Lower lobe of right lung (tissue), 2 donors: ENCODE measurements around the gene CCDC180. TPM values are rescaled to one million over a fixed set of nuclear protein-coding genes. Genes with fewer than 3 reads are reported as not detected.
A peak's percentile ranks its signal among the peaks of the same experiment; 100 is the strongest.

ENCODE experiments used
- ATAC-seq, 2 donors: fragments of 200-7000 bp; cut with Tn5 transposase; one replicate each; pipeline ENCODE4 v1.9.1; 2020 to 2022; ENCODE audit warnings: mild to moderate bottlenecking in 2 of 2, moderate library complexity in 2 of 2
- DNase-seq: peaks from one replicate; pipeline ENCODE4 v3.0.0-alpha.2; 2020
- H3K27ac ChIP-seq: fragments of 200-600 bp; one replicate; pipeline ENCODE4 v1.8.0; 2022
- H3K27me3 ChIP-seq: fragments of 200-600 bp; one replicate; pipeline ENCODE4 v1.8.0; 2022; ENCODE audit warnings: low read depth
- H3K36me3 ChIP-seq: fragments of 200-600 bp; one replicate; pipeline ENCODE4 v1.8.0; 2022; ENCODE audit warnings: mild to moderate bottlenecking
- H3K4me1 ChIP-seq: fragments of 200-600 bp; one replicate; pipeline ENCODE4 v1.8.0; 2022
- H3K4me3 ChIP-seq: fragments of 200-600 bp; one replicate; pipeline ENCODE4 v1.8.0; 2022; ENCODE audit warnings: mild to moderate bottlenecking
- H3K9me3 ChIP-seq: fragments of 200-600 bp; one replicate; pipeline ENCODE4 v1.8.0; 2022
- intact Hi-C: fragments of 100-400 bp; cut with DNase I; formaldehyde crosslinking; loops from one replicate; pipeline ENCODE4 v1.11.0; 2022
- total RNA-seq: library from RNA; stranded (reverse); fragmentation: NEBNext Ultra II Directional; extraction: Animal tissue kit (Norgen Biotek cat#: 25700); gene quantifications from one replicate; pipeline ENCODE4 v1.2.1, GENCODE V29; 2021
- TF ChIP-seq, protein P1 (sequence below): fragments of 200-600 bp; IDR thresholded peaks from one replicate; pipeline ENCODE4 v1.8.0; 2022; ENCODE audit warnings: antibody characterized with exemption, mild to moderate bottlenecking
- donor health status: DM: no; HTN: yes; CAD: no; lungs with severe emphysema.

Gene CCDC180
- total RNA-seq, 1 donor from 2014 or later: 11.3 TPM

DNA sequence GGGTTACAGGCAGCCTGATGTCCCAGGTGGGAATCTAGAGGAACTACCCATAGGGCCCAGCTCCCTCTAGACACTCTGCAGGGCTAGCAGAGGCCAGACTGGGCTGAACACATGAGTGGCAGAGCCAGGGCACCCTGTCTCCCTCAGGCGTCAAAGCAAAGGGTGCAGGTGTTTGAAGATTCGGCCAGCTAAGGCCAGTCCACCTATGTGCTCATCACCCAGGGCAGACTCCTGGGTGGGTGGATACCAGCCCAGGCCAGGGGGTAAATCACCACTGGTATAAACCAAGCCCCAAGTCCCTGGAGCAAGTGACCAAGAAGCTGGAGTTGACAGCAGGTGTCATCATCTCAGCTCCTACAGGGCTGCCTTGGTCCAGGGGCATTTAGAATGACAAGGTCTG lies 3.4 kb downstream of the CCDC180 start:
- DNase-seq (no peak), ATAC-seq (no peak)
- peaks cover 23% of the 10 kb centered on the region for H3K36me3 ChIP-seq
- no peaks in the 10 kb centered on the region for H3K9me3 ChIP-seq
- intact Hi-C loops: no loop called here
- no peak overlapping the region for H3K4me3 ChIP-seq
- no peaks in the 10 kb centered on the region for H3K27me3 ChIP-seq
- TF ChIP-seq, protein P1, sequence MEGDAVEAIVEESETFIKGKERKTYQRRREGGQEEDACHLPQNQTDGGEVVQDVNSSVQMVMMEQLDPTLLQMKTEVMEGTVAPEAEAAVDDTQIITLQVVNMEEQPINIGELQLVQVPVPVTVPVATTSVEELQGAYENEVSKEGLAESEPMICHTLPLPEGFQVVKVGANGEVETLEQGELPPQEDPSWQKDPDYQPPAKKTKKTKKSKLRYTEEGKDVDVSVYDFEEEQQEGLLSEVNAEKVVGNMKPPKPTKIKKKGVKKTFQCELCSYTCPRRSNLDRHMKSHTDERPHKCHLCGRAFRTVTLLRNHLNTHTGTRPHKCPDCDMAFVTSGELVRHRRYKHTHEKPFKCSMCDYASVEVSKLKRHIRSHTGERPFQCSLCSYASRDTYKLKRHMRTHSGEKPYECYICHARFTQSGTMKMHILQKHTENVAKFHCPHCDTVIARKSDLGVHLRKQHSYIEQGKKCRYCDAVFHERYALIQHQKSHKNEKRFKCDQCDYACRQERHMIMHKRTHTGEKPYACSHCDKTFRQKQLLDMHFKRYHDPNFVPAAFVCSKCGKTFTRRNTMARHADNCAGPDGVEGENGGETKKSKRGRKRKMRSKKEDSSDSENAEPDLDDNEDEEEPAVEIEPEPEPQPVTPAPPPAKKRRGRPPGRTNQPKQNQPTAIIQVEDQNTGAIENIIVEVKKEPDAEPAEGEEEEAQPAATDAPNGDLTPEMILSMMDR: no peak
- peaks cover 16% of the 10 kb centered on the region for H3K4me1 ChIP-seq
- no peak overlapping the region for H3K27ac ChIP-seq

DNA sequence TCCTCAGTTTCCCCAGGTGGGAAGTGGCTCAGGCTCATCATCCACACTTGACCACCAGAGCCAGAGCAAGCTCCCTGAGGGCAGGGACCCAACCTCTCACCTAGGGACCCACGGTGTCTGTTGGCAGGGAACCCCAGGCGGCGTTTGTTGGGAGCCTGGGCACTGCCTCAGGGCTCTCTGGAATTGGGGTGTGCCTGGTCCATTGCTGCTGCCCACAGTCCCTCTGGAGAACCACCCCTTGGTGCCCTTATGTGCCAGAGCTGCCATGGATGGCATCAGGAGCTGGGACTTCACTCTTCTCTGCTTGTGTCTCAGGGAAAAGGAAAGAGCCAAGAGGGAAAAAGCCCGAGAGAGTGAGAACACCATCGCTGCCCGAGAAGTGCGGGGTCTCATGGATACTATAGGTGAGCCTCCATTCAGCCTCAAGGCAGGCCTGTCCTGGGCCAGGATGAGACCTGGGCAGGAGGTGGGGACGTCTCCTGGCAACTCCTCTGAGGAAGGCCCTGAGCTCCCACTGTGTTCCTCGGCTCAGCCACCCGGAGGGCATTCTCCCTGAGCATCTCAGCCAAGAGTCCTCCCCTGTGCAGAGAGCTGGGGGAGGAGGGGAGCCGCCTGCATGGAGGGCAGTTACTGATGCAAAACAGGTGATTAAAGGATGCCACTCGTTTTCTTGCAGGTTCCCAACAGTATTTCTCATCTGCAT lies 4.5 kb downstream of the CCDC180 start:
- no peaks in the 10 kb centered on the region for H3K9me3 ChIP-seq
- peaks cover 25% of the 10 kb centered on the region for H3K36me3 ChIP-seq
- TF ChIP-seq, protein P1: no peak
- ATAC-seq: no peak
- peaks cover 15% of the 10 kb centered on the region for H3K4me1 ChIP-seq
- no peaks in the 10 kb centered on the region for H3K27me3 ChIP-seq
- intact Hi-C loops: no loop called here
- no peak for DNase-seq
- H3K27ac ChIP-seq: no peak overlapping the region
- H3K4me3 ChIP-seq: no peak overlapping the region

GRCh38 chr9:97312556-97312955 lies 5.1 kb downstream of the CCDC180 start:
- Histone ChIP-seq H3K4me3 (no peak overlapping the region), H3K27me3 (no peaks in the 10 kb centered on the region), H3K36me3 (peaks cover 30% of the 10 kb centered on the region), H3K27ac (no peak overlapping the region), H3K4me1 (peaks cover 9% of the 10 kb centered on the region), H3K9me3 (no peaks in the 10 kb centered on the region)
- no peak for DNase-seq
- intact Hi-C loops: no loop called here
- ATAC-seq: no peak
- TF ChIP-seq, protein P1: no peak

GRCh38 chr9:97313243-97313642 lies 5.8 kb downstream of the CCDC180 start:
- ATAC-seq (peak; percentile 75 to 79), DNase-seq (no peak)
- Histone ChIP-seq H3K4me1 (peaks cover 7% of the 10 kb centered on the region), H3K27ac (no peak overlapping the region), H3K9me3 (no peaks in the 10 kb centered on the region), H3K27me3 (no peaks in the 10 kb centered on the region), H3K4me3 (no peak overlapping the region), H3K36me3 (peaks cover 34% of the 10 kb centered on the region)
- TF ChIP-seq, protein P1: no peak
- intact Hi-C loops: no loop called here

- Histone ChIP-seq H3K9me3 (no peaks in the 10 kb centered on the region), H3K27ac (no peak overlapping the region), H3K4me1 (peaks cover 7% of the 10 kb centered on the region), H3K4me3 (no peak overlapping the region), H3K36me3 (peaks cover 34% of the 10 kb centered on the region), H3K27me3 (no peaks in the 10 kb centered on the region)
- DNase-seq (no peak), ATAC-seq (peak in 1 of 2 donors; percentile 23)
- TF ChIP-seq, protein P1: no peak
- intact Hi-C loops: no loop called here
Measured at GRCh38 chr9:97313746-97314145, 6.3 kb downstream of the CCDC180 start.
